MM.1S (cell line): ENCODE data around the gene DDX39A.
"Not testable (repeated sequence)": the region's sequence is repeated elsewhere in the genome, so short reads cannot be mapped to it uniquely, and the experiment has no call there.

ENCODE experiments used
- DNase-seq: peaks from one replicate; pipeline ENCODE4 v3.0.0-alpha.2; 2015
- H2AFZ ChIP-seq: fragments of 300-600 bp; sonication (generic); 2 replicates; pipeline ENCODE4 v1.6.0; 2016; ENCODE audit warnings: antibody characterized with exemption, low read length
- H3F3A ChIP-seq: fragments of 300-600 bp; sonication (generic); 2 replicates; pipeline ENCODE4 v1.6.1; 2016; ENCODE audit warnings: mild to moderate bottlenecking, antibody characterized with exemption, low read length, moderate library complexity, mixed read lengths; ENCODE audit not compliant: insufficient read depth
- H3K27ac ChIP-seq: fragments of 300-600 bp; sonication (generic); 2 replicates; pipeline ENCODE4 v1.5.1; 2016; ENCODE audit warnings: mild to moderate bottlenecking, low read length
- H3K27me3 ChIP-seq: fragments of 300-600 bp; sonication (generic); replicated peaks from 2 replicates; pipeline ENCODE4 v1.6.0; 2016; ENCODE audit warnings: low read length; ENCODE audit not compliant: insufficient read depth
- H3K36me3 ChIP-seq: fragments of 300-600 bp; sonication (generic); replicated peaks from 2 replicates; pipeline ENCODE4 v1.6.1; 2016; ENCODE audit warnings: mild to moderate bottlenecking, low read length, mixed read lengths; ENCODE audit not compliant: insufficient read depth
- H3K4me1 ChIP-seq: fragments of 300-600 bp; sonication (generic); 2 replicates; pipeline ENCODE4 v1.6.1; 2016; ENCODE audit warnings: low read length, mixed read lengths
- H3K4me2 ChIP-seq: fragments of 300-600 bp; sonication (generic); 2 replicates; pipeline ENCODE4 v1.6.0; 2016; ENCODE audit warnings: low read depth, low read length
- H3K4me3 ChIP-seq: fragments of 300-600 bp; sonication (generic); 2 replicates; pipeline ENCODE4 v1.5.1; 2016; ENCODE audit warnings: low read length, mixed read lengths
- H3K79me2 ChIP-seq: fragments of 300-600 bp; sonication (generic); 2 replicates; pipeline ENCODE4 v1.6.1; 2016; ENCODE audit warnings: mixed run types, low read length, mixed read lengths
- H3K9ac ChIP-seq: fragments of 300-600 bp; sonication (generic); 2 replicates; pipeline ENCODE4 v1.6.1; 2016; ENCODE audit warnings: low read length, mixed read lengths
- H3K9me2 ChIP-seq: fragments of 300-600 bp; sonication (generic); replicated peaks from 2 replicates; pipeline ENCODE4 v1.6.1; 2016; ENCODE audit warnings: mild to moderate bottlenecking, low read length, mixed read lengths; ENCODE audit not compliant: insufficient read depth
- H3K9me3 ChIP-seq: fragments of 300-600 bp; sonication (generic); replicated peaks from 2 replicates; pipeline ENCODE4 v1.6.1; 2016; ENCODE audit warnings: mild to moderate bottlenecking, low read length, mixed read lengths; ENCODE audit not compliant: insufficient read depth
- H4K20me1 ChIP-seq: fragments of 300-600 bp; sonication (generic); 2 replicates; pipeline ENCODE4 v1.6.1; 2016; ENCODE audit warnings: mild to moderate bottlenecking, low read length, moderate library complexity, mixed read lengths; ENCODE audit not compliant: insufficient read depth
- CTCF ChIP-seq: fragments of 300-600 bp; sonication (generic); IDR thresholded peaks from 2 replicates; pipeline ENCODE4 v1.5.1; 2016; ENCODE audit warnings: antibody characterized with exemption, low read length, mixed read lengths
- EZH2 ChIP-seq: fragments of 300-600 bp; sonication (generic); optimal IDR thresholded peaks from 2 replicates; pipeline ENCODE3; 2017; ENCODE audit warnings: low read depth, mild to moderate bottlenecking, antibody characterized with exemption, low read length, mixed read lengths
- EZH2phosphoT487 ChIP-seq: fragments of 300-600 bp; sonication (generic); IDR thresholded peaks from 2 replicates; pipeline ENCODE4 v1.6.1; 2018; ENCODE audit warnings: antibody characterized with exemption, low read length

The DDX39A gene

GRCh38 chr19:14404312-14404711, 14.8 kb downstream of the DDX39A start:
- no peak for TF ChIP-seq EZH2
- no peak for TF ChIP-seq EZH2phosphoT487
- no peak for TF ChIP-seq CTCF
- Histone ChIP-seq H3K27me3 (peaks cover 5% of the 10 kb centered on the region; the same call in 1 of the 2 replicates), H2AFZ (no peak overlapping the region), H3K9me2 (no peaks in the 10 kb centered on the region), H3K27ac (no peak overlapping the region), H3K9me3 (no peaks in the 10 kb centered on the region), H3K4me1 (no peaks in the 10 kb centered on the region), H3K4me2 (no peak overlapping the region), H3K79me2 (no peaks in the 10 kb centered on the region), H3F3A (peaks cover 23% of the 10 kb centered on the region), H3K36me3 (peaks cover 3% of the 10 kb centered on the region; the same call in 1 of the 2 replicates), H3K9ac (no peak overlapping the region), H3K4me3 (no peak overlapping the region), H4K20me1 (peaks cover 3% of the 10 kb centered on the region; the same call in 1 of the 2 replicates)
- no peak for DNase-seq

GRCh38 chr19:14403145-14403930, 15.8 kb downstream of the DDX39A start:
- H4K20me1 ChIP-seq, H3K4me1 ChIP-seq, H2AFZ ChIP-seq, H3K9me3 ChIP-seq, H3K4me3 ChIP-seq, H3K36me3 ChIP-seq, H3K9me2 ChIP-seq, DNase-seq, H3K27me3 ChIP-seq, H3K4me2 ChIP-seq, H3K27ac ChIP-seq, H3K9ac ChIP-seq, H3K79me2 ChIP-seq: not testable (repeated sequence)
- peaks cover 16% of the 10 kb centered on the region for H3F3A ChIP-seq

- H3K27ac ChIP-seq, result no peak overlapping the region
- H3K4me1 ChIP-seq, result no peaks in the 10 kb centered on the region
- no peak overlapping the region for H2AFZ ChIP-seq
- no peak overlapping the region for H3K9ac ChIP-seq
- H3K27me3 ChIP-seq, result peaks cover 10% of the 10 kb centered on the region; the same call in 1 of the 2 replicates
- H3K4me3 ChIP-seq, result no peak overlapping the region
- no peak overlapping the region for H3K4me2 ChIP-seq
- H3K9me3 ChIP-seq, result no peaks in the 10 kb centered on the region
- no peaks in the 10 kb centered on the region for H3K79me2 ChIP-seq
- H3F3A ChIP-seq, result peaks cover 8% of the 10 kb centered on the region
- no peaks in the 10 kb centered on the region for H4K20me1 ChIP-seq
- no peak for TF ChIP-seq EZH2phosphoT487
- no peak for TF ChIP-seq EZH2
- no peaks in the 10 kb centered on the region for H3K36me3 ChIP-seq
- no peak for DNase-seq
- no peaks in the 10 kb centered on the region for H3K9me2 ChIP-seq
These were observed 16.6 kb downstream of the DDX39A start for GRCh38 chr19:14402332-14403144.

GRCh38 chr19:14401468-14402195, 17.5 kb downstream of the DDX39A start:
- no peak overlapping the region for H3K4me3 ChIP-seq
- peaks cover 3% of the 10 kb centered on the region; the same call in 1 of the 2 replicates for H3F3A ChIP-seq
- no peak overlapping the region for H3K4me2 ChIP-seq
- no peaks in the 10 kb centered on the region for H4K20me1 ChIP-seq
- H3K27me3 ChIP-seq, result peaks cover 10% of the 10 kb centered on the region; the same call in 1 of the 2 replicates
- no peaks in the 10 kb centered on the region for H3K36me3 ChIP-seq
- no peak overlapping the region for H3K9ac ChIP-seq
- no peaks in the 10 kb centered on the region for H3K79me2 ChIP-seq
- no peaks in the 10 kb centered on the region for H3K9me2 ChIP-seq
- no peaks in the 10 kb centered on the region for H3K9me3 ChIP-seq
- H3K4me1 ChIP-seq, result no peaks in the 10 kb centered on the region
- TF ChIP-seq CTCF (no peak), EZH2 (no peak), EZH2phosphoT487 (no peak)
- H3K27ac ChIP-seq, result no peak overlapping the region
- DNase-seq, result no peak
- H2AFZ ChIP-seq, result no peak overlapping the region
